ENCODE results near the gene RNASE8.

Gene RNASE8

DNA sequence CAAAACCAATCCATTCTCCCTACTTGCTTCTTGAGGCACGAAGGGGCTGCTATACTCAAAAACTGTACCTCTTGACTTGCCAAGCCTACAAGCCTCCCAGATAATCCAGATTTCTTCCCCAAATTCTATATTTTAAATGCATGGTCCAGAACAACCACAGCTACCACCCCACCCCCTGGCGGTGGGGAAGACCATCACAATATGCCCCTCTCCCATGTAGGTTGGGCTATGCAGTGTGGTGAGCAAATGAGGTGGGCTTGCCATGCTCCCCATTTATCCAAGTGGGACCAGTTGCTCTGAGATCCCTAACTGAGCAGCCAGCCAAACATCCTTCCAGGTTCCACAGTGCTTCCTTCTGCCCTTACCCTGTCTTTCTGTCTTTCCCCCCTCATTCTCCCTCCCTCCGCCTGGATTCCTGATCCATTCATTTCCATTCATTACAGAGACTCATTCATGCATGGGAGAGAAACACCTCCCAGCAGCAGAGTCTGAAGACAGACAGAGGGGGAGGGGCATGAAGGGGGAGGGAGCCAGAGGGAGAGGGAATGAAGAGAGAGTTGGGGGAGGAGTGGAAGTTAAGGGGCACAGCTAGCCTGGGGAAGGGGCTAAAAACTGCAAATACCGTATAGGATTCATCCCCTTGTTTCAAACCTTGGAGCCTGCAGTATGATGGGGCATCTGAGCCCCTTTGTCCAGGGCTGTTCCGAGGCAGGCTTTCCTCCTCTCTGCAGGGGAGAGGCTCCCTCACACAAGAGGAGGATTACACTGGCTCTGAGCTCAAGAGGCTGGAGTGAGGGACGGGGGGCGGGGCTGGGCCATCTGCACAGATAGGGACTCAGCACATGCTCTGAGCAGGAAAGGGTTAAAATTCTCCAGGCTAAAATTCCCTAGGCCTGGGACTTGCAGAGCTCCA, 36.4 kb downstream of the RNASE8 start:
- no peak for DNase-seq

DNA sequence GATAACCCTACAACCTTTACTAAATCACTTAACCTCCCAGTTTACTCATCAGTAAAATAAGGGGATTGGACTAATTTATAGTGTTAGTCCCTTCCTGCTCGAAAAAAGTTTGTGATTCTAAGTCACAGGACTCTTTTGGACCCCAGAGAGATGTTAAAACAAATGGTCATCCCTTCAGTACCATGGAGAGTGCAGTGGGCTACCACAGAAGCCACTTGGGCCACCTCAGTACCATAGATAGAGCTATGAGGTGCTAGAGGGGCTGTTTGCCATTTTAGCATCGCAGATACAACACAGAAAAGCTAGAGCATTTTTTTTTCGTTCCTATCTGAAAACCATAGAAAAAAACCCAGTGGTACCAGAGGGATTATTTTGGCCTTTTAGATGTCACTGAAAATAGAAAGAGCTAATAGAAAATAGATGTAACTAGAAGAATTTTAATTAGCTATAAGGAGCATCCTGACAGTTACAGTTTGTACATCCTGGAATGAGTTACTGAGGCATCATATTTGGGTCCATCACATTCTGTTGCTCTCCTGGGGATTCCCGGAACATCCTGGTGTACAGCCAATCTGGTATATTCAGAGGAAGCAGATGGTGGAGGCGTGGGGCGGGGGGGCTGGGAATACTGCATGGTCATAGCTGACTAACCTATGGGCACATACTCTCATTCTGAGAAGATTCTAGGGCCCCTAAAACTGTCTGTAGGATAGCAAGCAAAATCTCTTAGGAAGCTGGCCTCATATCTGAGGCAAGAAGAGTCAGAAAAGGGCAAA, 38.0 kb downstream of the RNASE8 start:
- DNase-seq, result no peak

DNA sequence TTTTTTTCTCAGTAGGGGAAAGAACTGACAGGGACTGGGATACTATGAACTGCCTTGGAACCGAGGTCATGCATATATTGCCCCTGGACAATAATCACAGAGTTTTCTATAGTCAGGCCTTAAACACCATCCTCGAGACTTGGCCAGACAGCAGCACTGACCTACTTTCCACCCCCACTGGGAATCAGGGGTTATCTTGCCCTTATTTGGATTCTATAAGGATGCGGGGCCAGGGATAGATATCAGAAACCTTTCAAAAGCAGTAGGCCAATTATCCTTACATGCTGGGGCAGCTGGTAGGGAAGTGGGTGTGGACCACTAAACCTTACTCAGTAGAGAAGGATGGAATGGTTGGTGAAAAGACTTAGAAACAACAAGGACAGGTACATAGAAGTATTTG, 38.8 kb downstream of the RNASE8 start:
- no peak for DNase-seq

DNA sequence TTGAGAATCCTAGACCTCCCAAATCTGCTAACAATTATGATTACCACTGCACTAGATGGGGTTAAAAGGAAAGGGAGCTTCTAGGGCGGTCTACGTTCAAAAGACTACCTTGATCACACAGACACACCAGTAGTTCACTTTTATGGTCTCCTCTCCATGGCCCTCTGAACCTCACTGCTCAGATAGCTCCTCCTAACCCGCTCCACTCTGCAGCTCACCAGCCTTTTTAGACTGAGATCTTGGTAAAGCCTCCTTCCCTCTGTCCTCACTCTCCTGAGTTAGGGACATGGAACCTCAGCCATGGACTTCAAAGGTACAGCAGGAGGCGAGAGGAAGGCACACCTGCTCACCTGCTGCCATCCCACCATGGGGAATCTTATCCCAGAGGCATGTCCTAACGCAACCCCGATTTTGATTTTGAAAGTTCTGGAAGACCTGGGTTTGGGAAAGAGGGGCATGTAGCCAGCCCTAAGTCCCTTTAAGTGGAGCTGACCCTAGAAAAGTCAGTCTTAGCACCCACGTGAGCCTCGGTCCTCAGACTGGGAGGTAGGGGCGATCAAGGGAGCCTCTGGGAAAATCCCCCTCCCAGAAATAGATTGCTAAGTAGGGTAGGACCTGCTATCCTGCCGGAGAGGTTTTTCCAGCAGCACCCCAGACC, 39.5 kb downstream of the RNASE8 start:
- DNase-seq, result no peak

DNA sequence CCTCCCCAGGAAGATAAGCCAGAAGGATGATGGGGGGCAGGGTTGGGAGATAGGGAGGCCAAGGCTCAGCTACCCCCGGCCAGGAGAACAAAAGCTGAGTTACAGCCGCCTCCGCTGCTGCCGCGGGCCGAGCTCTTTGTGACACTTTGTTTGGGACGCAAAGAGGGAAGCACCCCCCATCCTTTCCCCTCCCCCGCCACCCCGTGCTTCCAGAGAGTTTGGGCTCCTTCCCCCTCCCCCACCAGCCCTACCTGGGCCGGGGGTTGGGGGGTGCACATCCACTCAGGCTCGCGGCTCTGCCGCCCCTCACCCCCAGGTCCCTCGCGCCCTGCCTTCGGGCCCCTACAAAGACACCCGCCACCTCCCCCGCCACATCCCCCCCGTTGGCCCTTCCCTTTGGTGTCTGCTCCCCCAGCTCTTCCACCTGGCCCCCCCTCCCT, 40.0 kb downstream of the RNASE8 start:
- no peak for DNase-seq

DNA sequence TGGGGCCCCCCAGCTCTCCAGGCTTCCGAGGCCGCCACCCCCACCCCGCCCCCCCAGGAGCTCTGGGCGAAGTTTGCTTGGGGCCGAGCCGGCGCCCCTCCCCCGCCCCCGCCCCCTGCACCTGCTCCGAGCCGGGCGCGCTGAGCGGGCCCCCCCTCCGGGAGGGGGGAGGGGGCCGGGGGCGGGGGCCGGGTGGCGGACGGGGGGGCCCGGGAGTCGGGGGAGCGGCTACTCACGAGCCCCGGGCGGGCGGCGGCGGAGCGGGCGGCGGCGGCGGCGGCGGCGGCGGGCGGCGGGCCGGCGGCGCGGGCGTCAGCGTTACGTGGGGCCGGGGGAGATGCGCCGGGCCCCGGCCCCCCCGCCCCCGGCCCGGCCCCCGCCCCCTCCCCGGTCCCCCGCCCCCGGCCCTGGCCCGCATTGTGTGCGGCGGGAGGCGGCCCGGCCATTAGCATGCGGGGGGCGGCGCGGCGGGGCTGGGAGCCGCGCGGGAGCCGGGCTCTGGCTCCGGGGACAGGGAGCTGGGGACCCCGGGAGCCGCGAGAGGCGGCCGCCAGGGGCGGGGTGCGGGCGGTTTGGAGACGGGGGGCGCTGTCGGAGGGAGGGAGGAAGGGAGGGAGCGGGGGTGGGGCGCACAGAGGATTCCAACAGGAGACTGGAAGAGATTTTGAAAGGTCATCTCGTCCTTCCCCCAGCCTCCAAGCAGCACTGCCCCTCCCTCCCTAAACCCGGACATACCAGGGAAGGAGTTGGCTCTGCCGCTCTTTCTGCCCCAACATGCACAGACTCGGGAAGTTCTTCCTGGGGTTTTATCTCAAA, 40.7 kb downstream of the RNASE8 start, which contains the start of gene ZNF219:
ZNF219 (minus strand) TSS at position 580 of the 816 bp plus-strand sequence. CDS start 5,064 bp downstream, outside the sequence.
- no peak for DNase-seq

DNA sequence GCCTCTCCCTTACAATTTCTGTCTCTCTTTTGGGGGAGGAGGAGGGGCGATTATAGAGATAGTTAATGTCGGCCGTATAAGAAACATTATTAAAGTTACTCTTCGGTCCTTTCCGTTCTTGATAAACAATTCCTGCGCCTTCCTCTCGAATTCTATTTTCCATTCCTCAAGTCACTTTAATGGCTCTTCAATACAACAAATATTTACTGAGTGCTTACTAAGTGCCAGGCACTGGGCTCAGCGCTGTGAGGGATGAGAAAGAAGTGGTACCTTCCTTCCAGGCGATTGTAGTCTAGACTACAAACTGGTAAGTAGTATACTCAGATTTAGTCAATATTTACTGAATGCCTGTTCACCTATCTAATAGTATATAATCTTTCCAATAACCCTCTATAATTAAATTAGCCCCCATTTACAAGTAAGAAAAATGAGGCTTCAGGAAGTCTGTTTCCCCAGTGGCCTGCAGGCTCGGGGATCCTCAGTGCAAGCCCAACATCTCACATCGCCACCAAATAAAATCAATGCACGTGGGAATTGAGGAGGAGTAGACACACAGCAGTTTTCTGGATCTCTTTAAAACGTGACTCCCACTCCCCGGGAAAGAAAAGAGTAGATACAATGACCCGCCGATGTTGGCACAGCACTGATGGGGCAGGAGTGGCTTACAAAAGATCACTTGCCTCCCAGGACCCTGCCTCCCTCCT, 41.4 kb downstream of the RNASE8 start:
- no peak for DNase-seq

DNA sequence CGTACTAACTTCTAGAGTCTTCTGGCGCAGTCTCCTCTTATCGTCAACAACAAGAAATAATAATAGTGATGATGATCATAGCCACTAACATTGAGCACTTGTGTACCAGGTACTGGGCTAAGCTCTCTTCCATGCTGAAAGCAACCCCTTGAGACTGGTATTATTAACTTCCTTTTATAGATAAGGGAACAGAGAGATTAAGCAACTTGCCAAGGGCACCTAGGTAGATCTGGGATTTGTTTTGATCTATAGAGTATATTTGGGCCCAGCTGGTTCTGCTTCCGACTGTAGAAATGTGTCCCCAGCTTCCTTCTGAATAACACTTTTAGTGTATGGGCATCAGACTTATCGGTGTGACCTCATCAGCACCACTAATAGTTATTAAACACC, 42.0 kb downstream of the RNASE8 start:
- DNase-seq, result no peak

DNA sequence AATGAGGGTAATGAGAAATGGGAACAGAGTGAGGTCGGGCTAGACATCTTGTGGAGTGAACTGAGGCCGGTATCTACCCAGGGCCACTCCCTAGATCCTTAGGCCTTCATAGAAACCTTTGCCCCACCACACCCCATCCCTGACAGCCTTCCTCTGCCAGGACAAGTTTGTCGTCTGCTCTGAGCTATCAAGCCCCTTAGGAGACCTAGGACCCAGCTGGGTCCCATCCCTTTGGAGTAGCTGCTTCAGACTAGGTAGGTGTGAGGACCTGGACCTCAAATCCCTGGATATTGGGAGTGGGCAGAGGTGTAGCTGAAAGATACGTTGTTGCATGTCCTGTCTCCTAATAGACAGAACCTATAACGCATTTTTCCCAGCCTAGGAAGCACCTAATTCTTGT, 43.3 kb downstream of the RNASE8 start, which contains the start of gene TMEM253:
TMEM253 (plus strand) TSS at position 136 of the 400 bp plus-strand sequence. CDS start 278 bp downstream, outside the sequence.
- no peak for DNase-seq

DNA sequence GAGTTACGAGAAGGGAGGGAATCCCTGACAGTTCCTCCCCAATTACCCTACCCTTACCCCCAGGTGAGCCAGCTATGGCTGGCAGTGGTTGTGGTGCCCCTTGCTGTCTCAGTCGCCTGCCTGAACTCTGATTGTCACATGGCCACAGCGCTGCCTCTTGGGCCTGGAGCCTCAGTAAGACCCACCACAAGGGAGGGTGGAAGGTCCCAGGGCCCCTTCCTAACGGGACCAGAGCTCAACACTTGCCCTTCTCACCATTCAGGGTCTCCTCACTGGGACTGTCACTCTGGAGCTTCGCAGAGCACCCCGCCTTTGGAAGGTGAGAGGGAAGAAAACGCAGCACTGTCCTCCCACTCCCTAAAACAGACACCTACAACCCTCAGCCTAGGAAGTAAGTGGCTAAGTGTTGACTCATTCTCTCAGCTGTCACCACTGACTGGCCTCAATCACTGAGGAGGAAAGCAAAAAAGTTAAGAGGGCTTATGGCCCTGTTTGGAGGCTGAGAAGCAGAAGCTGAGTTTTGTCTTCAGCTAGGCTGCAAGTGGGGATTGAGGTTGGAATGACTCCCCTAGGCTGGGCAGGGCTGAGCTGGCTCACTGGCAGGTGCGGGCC, 44.3 kb downstream of the RNASE8 start:
- DNase-seq, result no peak

DNA sequence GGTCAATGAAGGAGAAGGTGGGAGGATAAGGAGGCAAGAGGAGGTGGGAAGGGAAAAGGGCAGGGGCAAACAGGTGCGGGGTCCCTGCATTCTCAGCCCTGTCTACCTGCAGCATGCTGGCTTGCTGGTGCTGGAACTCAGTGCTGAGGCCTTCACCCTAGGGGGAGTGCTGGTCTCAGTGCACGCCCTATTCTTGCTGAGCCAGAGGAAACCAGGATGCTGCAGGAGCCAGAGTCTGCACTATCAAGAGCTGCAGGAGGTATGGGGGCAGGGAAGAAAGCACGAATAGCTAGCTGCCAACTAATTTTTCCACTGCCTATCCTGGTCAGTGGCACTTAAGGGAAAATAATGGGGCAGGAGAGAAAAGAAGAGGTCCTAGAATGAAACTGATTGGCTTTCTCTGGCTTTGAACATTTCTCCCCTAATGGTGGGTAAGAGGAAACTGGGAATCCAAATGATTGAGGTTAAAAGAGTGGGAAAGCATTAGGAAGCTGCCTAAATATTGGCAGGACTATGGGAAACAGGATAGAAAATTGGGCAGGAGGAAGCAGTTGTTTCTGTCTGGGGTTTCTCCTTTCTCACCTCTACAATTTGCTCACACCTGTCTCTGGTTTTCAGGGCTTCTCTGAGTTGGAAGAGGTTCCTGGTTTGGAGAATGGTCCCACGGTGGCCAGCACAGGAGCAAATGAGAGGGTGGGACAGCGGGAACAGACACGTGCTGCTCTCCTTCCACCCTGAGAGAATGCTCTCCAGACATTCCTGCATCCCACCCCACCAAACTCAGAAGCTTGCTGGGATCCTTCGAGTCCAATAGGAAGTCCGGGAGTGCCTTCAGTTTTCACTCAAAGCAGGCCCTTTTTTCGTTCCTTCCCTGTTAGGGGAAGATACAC, 45.1 kb downstream of the RNASE8 start:
- no peak for DNase-seq

DNA sequence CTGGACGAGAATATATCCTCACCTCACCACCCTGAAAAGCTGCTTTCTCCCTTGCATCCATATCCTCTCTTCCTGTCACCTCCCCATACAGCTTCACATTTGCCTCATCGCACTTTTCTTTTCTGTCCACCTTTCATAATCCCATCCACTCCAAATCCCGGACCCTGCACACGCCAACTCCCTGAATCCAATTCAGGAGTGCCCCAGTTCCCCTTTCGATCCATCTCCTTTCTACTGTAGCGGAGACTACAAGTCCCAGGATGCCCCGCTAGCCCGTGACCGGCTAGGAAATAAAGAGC, 45.7 kb downstream of the RNASE8 start:
- DNase-seq, result no peak

DNA sequence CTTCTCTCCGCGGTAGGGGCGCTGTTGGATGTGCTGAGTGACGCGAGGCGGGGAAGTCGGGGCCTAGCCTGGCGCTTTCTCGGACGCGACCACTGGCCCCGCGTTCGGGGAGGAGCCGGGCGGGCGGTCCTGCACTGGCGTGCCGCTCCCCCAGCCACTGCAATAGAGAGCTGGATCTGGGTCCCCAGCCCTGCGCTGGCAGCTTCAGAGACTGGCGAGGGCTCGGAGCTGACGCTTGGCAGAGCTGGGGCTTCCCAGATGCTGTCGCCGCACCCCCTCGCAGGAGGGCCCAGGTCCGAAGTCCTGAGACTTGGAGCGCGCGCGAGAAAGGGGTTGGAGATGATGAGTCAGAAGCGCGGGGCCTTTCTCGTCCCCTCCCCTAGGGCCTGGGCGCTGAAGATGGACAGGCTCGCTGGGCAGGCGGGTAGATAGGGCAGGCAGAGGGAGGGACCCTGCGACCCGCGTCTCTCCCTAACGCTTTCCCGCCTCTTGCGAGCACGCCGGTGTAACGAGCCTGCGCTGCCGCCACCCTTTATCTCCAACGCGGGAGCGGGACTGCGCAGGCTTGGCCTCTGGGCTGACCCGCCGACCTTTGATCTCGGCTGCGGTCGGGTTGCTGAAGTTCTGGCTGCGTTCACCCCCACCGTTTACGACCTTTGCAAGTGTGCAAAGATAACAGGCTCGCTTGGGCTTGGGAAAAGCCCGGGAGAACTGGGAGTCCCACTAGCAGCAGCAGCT, 46.3 kb downstream of the RNASE8 start:
- peak; percentile 82 for DNase-seq

DNA sequence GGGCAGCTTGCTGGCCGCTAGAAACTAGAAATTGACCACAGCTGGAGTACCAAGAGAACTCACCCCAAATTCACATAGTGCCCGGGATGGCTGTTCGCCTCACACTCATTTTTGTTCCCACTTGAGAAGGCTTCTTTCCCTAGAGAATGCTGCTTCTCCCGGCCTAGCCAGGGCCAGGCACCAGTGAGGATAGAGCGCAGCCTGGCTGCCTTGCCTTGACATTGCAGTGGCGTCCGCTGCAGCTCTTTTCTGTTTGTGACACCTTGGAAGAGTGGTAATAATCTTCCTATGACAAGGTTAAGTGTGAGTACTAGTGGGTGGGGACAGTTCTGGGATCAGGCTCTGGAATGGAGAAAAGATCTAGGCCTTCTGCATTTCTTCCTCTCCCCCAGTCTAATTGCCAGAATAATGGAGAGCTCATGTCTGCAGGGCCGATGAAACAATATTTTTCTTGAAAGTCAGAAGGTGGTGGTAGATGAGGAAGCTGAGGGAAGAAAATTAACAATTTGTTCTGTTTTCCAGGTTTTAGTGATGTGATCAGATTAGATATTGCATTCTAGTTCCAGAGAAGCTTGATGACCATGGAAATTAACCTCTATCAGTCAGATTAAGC, 46.9 kb downstream of the RNASE8 start:
- DNase-seq, result peak; percentile 32

DNA sequence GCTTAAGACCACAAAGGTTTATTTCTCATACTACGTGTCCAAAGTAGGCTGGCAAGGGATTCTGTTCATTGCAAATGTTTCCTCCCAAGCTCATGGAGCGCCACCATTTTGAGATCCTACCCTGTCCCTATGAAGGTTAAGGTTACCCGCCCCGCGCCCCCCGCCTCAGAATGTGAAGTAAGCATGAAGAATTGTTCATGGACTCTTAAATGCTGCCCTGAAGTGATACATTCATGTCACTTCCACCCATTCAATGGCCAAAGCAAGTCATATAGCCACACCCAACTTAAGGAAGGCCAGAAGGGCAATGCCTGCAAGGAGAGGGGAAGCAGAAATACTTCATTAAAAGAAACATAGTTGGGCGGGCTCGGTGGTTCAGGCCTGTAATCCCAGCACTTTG, 47.5 kb downstream of the RNASE8 start:
- DNase-seq, result no peak

DNA sequence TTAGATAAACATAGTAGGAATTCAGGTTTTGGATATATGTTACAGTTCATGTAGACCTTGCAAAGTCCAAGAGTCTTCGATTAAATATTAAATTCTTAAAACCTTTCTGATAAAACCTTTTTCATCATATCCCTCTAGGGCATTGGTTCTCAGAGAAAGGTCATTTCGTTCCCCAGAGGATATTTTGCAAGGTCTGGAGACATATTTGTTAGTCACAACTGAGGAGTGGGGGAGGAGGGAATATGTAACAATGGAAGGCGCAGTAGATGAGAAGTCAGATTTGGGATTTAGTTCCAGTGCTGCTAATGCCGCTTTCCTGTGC, 48.5 kb downstream of the RNASE8 start:
- DNase-seq, result no peak

DNA sequence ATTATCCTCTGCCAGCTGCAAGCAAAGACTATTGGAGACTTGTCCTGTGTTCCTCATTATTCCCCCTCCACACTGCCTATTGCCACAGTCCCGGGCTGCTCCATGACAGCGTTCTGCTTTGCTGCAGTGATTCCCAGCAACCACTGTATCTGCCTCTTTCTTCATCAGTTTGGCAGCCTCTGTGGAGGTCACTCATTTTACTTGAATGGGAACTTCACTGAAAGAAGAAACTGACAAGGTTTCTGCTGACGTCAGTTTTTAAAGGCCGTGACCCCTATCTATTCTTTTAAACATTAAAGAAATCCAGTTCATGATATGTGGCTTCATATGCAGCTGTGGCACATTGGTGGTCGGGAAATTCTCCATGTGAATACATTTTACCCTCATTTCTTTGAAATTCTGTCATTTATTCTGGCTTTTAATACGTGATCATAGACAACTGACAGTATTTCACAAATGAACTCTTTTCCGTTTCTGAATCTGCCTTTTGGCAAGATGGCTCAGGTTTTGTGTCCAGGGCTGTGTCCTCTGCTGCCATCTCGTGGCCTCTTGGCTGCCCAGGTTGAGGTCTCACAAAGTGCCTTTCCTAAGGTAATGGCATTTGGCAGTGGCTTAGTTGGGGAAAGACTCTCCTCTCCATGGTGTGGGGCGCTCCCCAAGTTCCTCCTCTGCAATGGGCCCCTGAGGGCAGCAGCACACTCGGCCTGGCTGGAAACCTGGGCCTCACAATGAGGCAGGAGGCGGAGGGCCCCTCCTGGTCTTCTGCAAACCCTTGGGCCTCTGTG, 49.1 kb downstream of the RNASE8 start:
- DNase-seq, result peak; percentile 15

DNA sequence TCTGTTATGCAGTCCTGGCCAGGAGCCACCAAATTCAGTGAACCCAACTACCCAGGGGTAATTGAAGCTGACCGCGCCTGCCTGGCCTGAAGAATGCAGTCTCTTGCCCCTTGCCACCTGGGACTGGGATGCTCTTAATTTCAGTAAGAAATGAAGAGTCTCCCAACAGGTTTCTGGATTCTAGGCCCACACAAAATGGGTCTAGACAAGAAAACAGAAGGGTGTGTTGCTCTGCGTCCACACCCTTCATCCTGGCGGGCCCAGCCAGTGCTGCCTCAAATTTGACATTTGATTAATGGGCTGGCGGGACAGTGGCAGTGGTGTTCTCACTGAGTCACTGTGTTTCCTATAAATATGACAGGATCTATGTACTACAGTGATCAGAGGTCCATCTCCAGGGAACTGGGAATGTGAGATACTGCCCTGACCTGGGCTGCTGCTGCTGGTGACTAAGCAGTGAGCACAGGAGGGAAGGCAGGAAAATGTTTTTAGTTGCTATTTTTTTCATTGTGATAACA, 49.7 kb downstream of the RNASE8 start:
- no peak for DNase-seq

Measured in NCI-H2081 treated with DMSO at 0.1 percent for 48 hours (cell line).